Stimulated activated CD4-positive, alpha-beta T cell treated with anti-CD3 and anti-CD28 coated beads, TNF-alpha, amount 100 ng/mL, for 1 hour (primary cell): ENCODE measurements around the gene ADARB1.

ENCODE experiments used
- DNase-seq, 3 donors: peaks; one replicate each; pipeline ENCODE4 v3.0.0-alpha.2; 2020; ENCODE audit warnings: low read depth in 3 of 3, low spot score in 1 of 3

ADARB1 gene

GRCh38 chr21:45091550-45092322 is 17.4 kb downstream of the ADARB1 start:
- DNase-seq = no peak

- DNase-seq = no peak
Measured at GRCh38 chr21:45093035-45093532, 18.7 kb downstream of the ADARB1 start.

- DNase-seq = no peak
Measured at GRCh38 chr21:45094412-45094811, 20.0 kb downstream of the ADARB1 start.

- no peak for DNase-seq
Measured at GRCh38 chr21:45095505-45095904, 21.1 kb downstream of the ADARB1 start.

- DNase-seq = no peak
Measured at GRCh38 chr21:45096217-45096616, 21.8 kb downstream of the ADARB1 start.

GRCh38 chr21:45097827-45098387 is 23.5 kb downstream of the ADARB1 start:
- DNase-seq = no peak

- no peak for DNase-seq
Measured at GRCh38 chr21:45098867-45099266, 24.5 kb downstream of the ADARB1 start.

- DNase-seq = no peak
Measured at GRCh38 chr21:45099571-45099970, 25.2 kb downstream of the ADARB1 start.

GRCh38 chr21:45100866-45101265 is 26.5 kb downstream of the ADARB1 start:
- no peak for DNase-seq

GRCh38 chr21:45102391-45102932 is 28.1 kb downstream of the ADARB1 start:
- no peak for DNase-seq

GRCh38 chr21:45103971-45104520 is 29.7 kb downstream of the ADARB1 start:
- no peak for DNase-seq

- no peak for DNase-seq
Measured at GRCh38 chr21:45104560-45104959, 30.2 kb downstream of the ADARB1 start.

GRCh38 chr21:45105906-45106485 is 31.6 kb downstream of the ADARB1 start:
- no peak for DNase-seq

- DNase-seq = no peak
Measured at GRCh38 chr21:45108034-45108790, 33.8 kb downstream of the ADARB1 start.

GRCh38 chr21:45108808-45109781 is 34.7 kb downstream of the ADARB1 start:
- no peak for DNase-seq

- DNase-seq = no peak
Measured at GRCh38 chr21:45109831-45110492, 35.6 kb downstream of the ADARB1 start.

- DNase-seq = no peak
Measured at GRCh38 chr21:45110873-45111624, 36.7 kb downstream of the ADARB1 start.

- DNase-seq = no peak
Measured at GRCh38 chr21:45111703-45112102, 37.3 kb downstream of the ADARB1 start.

GRCh38 chr21:45112371-45112770 is 38.0 kb downstream of the ADARB1 start:
- DNase-seq = no peak
